CD14-positive monocyte (primary cell): ENCODE measurements around the gene KRT82. TPM values are rescaled to one million over a fixed set of nuclear protein-coding genes. Genes with fewer than 3 reads are reported as not detected.

Experiments
- DNase-seq, 3 donors: peaks; one replicate each; pipeline ENCODE4 v3.0.0-alpha.2; 2011 to 2022
- H2AFZ ChIP-seq: 2 replicates; pipeline ENCODE4 v1.6.0; 2012; ENCODE audit warnings: mild to moderate bottlenecking, low read depth, low read length, inconsistent platforms; ENCODE audit not compliant: insufficient read depth, poor library complexity, severe bottlenecking
- H3K27ac ChIP-seq, 2 donors: 1 replicate in 1 of 2; 2 replicates in 1 of 2; pipeline ENCODE4 v1.5.1; 2012 to 2013; ENCODE audit warnings: low read length in 2 of 2, control low read depth in 1 of 2, inconsistent platforms in 1 of 2, low read depth in 1 of 2, mild to moderate bottlenecking in 1 of 2
- H3K27me3 ChIP-seq, 2 donors: one replicate each; pipeline versions ENCODE4 v1.6.0 to v1.6.1; 2011 to 2013; ENCODE audit warnings: low read length in 2 of 2; ENCODE audit not compliant: control insufficient read depth in 2 of 2, insufficient read depth in 2 of 2
- H3K36me3 ChIP-seq, 2 donors: replicated peaks in 1 of 2; 1 replicate in 1 of 2; 2 replicates in 1 of 2; pipeline versions ENCODE4 v1.5.1 to v1.6.1; 2012 to 2013; ENCODE audit warnings: low read length in 2 of 2, control low read depth in 1 of 2, inconsistent platforms in 1 of 2, mild to moderate bottlenecking in 1 of 2; ENCODE audit not compliant: insufficient read depth in 2 of 2, control insufficient read depth in 1 of 2
- H3K4me1 ChIP-seq, 2 donors: 1 replicate in 1 of 2; 2 replicates in 1 of 2; pipeline versions ENCODE4 v1.5.1 to v1.6.1; 2012 to 2013; ENCODE audit warnings: low read length in 2 of 2, control low read depth in 1 of 2, inconsistent platforms in 1 of 2, mild to moderate bottlenecking in 1 of 2, moderate library complexity in 1 of 2; ENCODE audit not compliant: insufficient read depth in 2 of 2, control insufficient read depth in 1 of 2
- H3K4me2 ChIP-seq: replicated peaks from 2 replicates; pipeline ENCODE3; 2012; ENCODE audit warnings: low read length, moderate library complexity, mild to moderate bottlenecking; ENCODE audit not compliant: poor library complexity, severe bottlenecking; ENCODE audit errors: extremely low read depth
- H3K4me3 ChIP-seq, 3 experiments: fragments of 200-600 bp in 1 of 3; sonication (generic) in 1 of 3; replicated peaks in 1 of 3; 1 replicate in 2 of 3; 2 replicates in 1 of 3; pipeline ENCODE4 v1.5.1; 2011 to 2013; ENCODE audit warnings: low read length in 3 of 3, mild to moderate bottlenecking in 3 of 3, control low read depth in 2 of 3, low read depth in 2 of 3, inconsistent platforms in 1 of 3, moderate library complexity in 1 of 3
- H3K79me2 ChIP-seq: 2 replicates; pipeline ENCODE4 v1.6.0; 2012; ENCODE audit warnings: mild to moderate bottlenecking, control low read depth, inconsistent platforms, low read length, moderate library complexity; ENCODE audit not compliant: insufficient read depth
- H3K9ac ChIP-seq: 2 replicates; pipeline ENCODE4 v1.6.0; 2017; ENCODE audit warnings: low read length, mild to moderate bottlenecking; ENCODE audit not compliant: insufficient read depth, poor library complexity, severe bottlenecking
- H3K9me3 ChIP-seq, 2 donors: replicated peaks in 1 of 2; 1 replicate in 1 of 2; 2 replicates in 1 of 2; pipeline versions ENCODE4 v1.5.1 to v1.6.1; 2012 to 2013; ENCODE audit warnings: low read length in 2 of 2, control low read depth in 1 of 2; ENCODE audit not compliant: control insufficient read depth in 1 of 2, insufficient read depth in 1 of 2
- H4K20me1 ChIP-seq: 2 replicates; pipeline ENCODE4 v1.6.0; 2012; ENCODE audit warnings: mild to moderate bottlenecking, low read length, control low read depth, moderate library complexity; ENCODE audit not compliant: insufficient read depth
- H3K27ac Mint-ChIP-seq, 7 donors: one replicate each; pipeline ENCODE4 v1.8.0; 2020; ENCODE audit warnings: mild to moderate bottlenecking in 7 of 7, mixed read lengths in 7 of 7, moderate library complexity in 6 of 7, inconsistent platforms in 2 of 7
- H3K27me3 Mint-ChIP-seq, 3 donors: one replicate each; pipeline ENCODE4 v1.8.0; 2021 to 2022; ENCODE audit warnings: low read depth in 3 of 3, mild to moderate bottlenecking in 3 of 3, mixed read lengths in 3 of 3, moderate library complexity in 3 of 3, inconsistent platforms in 1 of 3
- H3K36me3 Mint-ChIP-seq, 2 donors: one replicate each; pipeline ENCODE4 v1.8.0; 2020; ENCODE audit warnings: mixed read lengths in 2 of 2, inconsistent platforms in 1 of 2, mild to moderate bottlenecking in 1 of 2
- H3K4me1 Mint-ChIP-seq: one replicate; pipeline ENCODE4 v1.8.0; 2020; ENCODE audit warnings: mild to moderate bottlenecking, mixed read lengths
- H3K4me3 Mint-ChIP-seq, 2 donors: one replicate each; pipeline ENCODE4 v1.8.0; 2020; ENCODE audit warnings: mild to moderate bottlenecking in 2 of 2, mixed read lengths in 2 of 2, moderate library complexity in 1 of 2
- H3K9me3 Mint-ChIP-seq, 7 donors: one replicate each; pipeline ENCODE4 v1.8.0; 2020 to 2022; ENCODE audit warnings: mixed read lengths in 7 of 7, mild to moderate bottlenecking in 6 of 7, moderate library complexity in 6 of 7, inconsistent platforms in 2 of 7
- WGBS: methylation state at CpG from one replicate; pipeline ENCODE4 v1.1.5; 2013; ENCODE audit warnings: missing lambda C conversion rate; ENCODE audit not compliant: insufficient coverage; 5-methylcytosine and 5-hydroxymethylcytosine counted together
- intact Hi-C, 2 donors: fragments of 100-400 bp; cut with micrococcal nuclease; formaldehyde crosslinking; loops; one replicate each; pipeline versions ENCODE4 v1.15.0 to v1.15.1; 2023
- polyA plus RNA-seq, 3 donors: library from polyadenylated mRNA; depleted of rRNA in 1 of 3; unstranded in 2 of 3; stranded (reverse) in 1 of 3; fragments of 300-500 nt in 2 of 3; fragments of >200 nt in 1 of 3; fragmentation: Illumina TruSeq in 2 of 3; gene quantifications; 1 replicate in 2 of 3; 2 replicates in 1 of 3; pipeline ENCODE4 v1.2.3, GENCODE V29; 2012 to 2021
- TF ChIP-seq, protein P1 (sequence below): fragments of 200-600 bp; IDR thresholded peaks from one replicate; pipeline ENCODE4 v1.8.0; 2022; ENCODE audit warnings: antibody characterized with exemption, mild to moderate bottlenecking

Gene KRT82
- polyA plus RNA-seq, 3 donors = not detected

DNA sequence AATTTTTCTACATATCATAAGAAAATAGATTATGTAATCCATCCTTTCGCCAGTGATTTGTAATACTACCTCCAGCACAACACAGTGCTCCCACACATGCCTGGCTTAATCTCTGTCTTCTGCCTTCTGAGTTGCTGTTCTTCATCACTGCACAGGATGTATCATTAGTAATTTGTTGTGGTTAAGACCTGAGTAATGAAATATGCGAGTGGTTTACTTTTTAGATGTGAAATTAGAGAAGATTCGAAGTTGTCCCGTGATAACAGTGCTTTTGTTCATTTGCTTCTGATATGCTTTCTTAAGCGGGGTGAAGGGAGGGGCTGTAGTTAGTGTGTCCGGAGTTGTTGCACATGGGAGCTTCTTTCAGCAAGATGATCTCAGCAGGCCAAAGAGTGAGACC is 56.9 kb downstream of the KRT82 start:
- Mint-ChIP-seq H3K27me3 (peaks cover 5 to 23% (median 9%) of the 10 kb centered on the region in 3 donors), H3K36me3 (no peaks in the 10 kb centered on the region), H3K27ac (no peak overlapping the region), H3K4me3 (no peak overlapping the region), H3K4me1 (no peaks in the 10 kb centered on the region), H3K9me3 (no peaks in the 10 kb centered on the region)
- Histone ChIP-seq H3K9me3 (no peaks in the 10 kb centered on the region), H3K9ac (no peak overlapping the region), H3K4me1 (no peaks in the 10 kb centered on the region), H3K27me3 (no peaks in the 10 kb centered on the region), H3K36me3 (no peaks in the 10 kb centered on the region), H2AFZ (no peak overlapping the region), H4K20me1 (no peaks in the 10 kb centered on the region), H3K27ac (no peak overlapping the region), H3K4me3 (no peak overlapping the region), H3K79me2 (no peaks in the 10 kb centered on the region), H3K4me2 (no peak overlapping the region)
- intact Hi-C loops = no loop called here
- WGBS = 100% methylated on average over 2 of the region's 6 CpGs
- no peak for DNase-seq
- TF ChIP-seq, protein P1, sequence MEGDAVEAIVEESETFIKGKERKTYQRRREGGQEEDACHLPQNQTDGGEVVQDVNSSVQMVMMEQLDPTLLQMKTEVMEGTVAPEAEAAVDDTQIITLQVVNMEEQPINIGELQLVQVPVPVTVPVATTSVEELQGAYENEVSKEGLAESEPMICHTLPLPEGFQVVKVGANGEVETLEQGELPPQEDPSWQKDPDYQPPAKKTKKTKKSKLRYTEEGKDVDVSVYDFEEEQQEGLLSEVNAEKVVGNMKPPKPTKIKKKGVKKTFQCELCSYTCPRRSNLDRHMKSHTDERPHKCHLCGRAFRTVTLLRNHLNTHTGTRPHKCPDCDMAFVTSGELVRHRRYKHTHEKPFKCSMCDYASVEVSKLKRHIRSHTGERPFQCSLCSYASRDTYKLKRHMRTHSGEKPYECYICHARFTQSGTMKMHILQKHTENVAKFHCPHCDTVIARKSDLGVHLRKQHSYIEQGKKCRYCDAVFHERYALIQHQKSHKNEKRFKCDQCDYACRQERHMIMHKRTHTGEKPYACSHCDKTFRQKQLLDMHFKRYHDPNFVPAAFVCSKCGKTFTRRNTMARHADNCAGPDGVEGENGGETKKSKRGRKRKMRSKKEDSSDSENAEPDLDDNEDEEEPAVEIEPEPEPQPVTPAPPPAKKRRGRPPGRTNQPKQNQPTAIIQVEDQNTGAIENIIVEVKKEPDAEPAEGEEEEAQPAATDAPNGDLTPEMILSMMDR = no peak

DNA sequence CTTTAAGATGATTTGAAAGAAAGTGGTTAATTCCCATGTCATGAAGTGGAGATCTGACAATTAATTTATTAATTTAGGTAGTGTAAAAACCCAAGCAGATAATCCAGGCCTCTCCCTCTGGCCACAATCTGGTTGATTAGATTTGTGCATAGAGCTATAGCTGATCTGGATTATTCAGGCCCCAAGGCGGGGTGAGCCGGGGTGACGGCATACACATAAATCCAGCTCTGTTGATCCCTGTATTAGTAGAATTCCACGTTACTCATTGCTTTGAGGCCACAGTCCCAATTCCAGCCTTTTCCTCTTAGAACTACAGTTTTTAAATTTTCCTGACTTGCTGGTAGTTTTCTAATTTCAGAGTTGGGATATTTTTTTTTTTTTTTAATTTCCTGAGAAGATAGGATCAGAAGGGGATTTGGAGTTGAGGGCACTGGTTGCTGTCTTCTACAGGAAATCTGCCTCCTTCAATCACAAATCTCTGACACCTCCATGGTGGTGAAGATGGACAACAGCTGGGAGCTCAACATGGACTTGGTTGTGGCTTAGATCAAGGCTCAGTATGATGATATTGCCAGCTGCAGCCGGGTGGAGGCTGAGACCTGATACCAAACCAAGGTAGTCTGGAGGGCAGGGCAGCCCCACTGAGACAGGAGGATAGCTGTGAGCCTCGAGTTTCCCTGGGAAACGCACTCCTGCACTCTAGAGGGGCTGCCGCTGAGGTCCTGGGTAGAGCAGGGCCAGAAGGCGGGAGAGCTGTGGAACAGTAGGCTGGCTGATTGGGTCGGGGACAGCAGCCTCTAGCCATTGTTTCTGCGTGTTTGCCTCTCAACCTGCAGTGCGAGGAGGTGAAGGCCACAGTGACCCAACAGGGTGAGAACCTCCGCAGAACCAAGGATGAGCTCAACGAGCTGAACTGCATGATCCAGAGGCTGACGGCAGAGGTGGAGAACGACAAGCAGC is 58.3 kb downstream of the KRT82 start:
- H3K4me3 ChIP-seq = no peak overlapping the region
- Mint-ChIP-seq H3K4me1 (no peaks in the 10 kb centered on the region), H3K27ac (no peak overlapping the region), H3K9me3 (peaks cover 0 to 5% (median 3%) of the 10 kb centered on the region in 7 donors), H3K4me3 (no peak overlapping the region), H3K27me3 (peaks cover 5 to 17% (median 9%) of the 10 kb centered on the region in 3 donors), H3K36me3 (no peaks in the 10 kb centered on the region)
- H4K20me1 ChIP-seq = no peaks in the 10 kb centered on the region
- H3K4me2 ChIP-seq = no peak overlapping the region
- no peaks in the 10 kb centered on the region for H3K79me2 ChIP-seq
- H3K36me3 ChIP-seq = no peaks in the 10 kb centered on the region
- H3K9me3 ChIP-seq = no peaks in the 10 kb centered on the region
- H2AFZ ChIP-seq = no peak overlapping the region
- no peak overlapping the region for H3K27ac ChIP-seq
- no peaks in the 10 kb centered on the region for H3K4me1 ChIP-seq
- TF ChIP-seq, protein P1 = no peak
- no peaks in the 10 kb centered on the region for H3K27me3 ChIP-seq
- no peak overlapping the region for H3K9ac ChIP-seq
- 83% methylated on average over 12 of the region's 16 CpGs for WGBS
- intact Hi-C loops = no loop called here
- no peak for DNase-seq
